GM19043 (cell line): ENCODE measurements around the gene ERP44.
"Not testable (repeated sequence)": the region's sequence is repeated elsewhere in the genome, so short reads cannot be mapped to it uniquely, and the experiment has no call there.

Experiments
- ATAC-seq: cut with Tn5 transposase; IDR thresholded peaks from one replicate; pipeline ENCODE4 v1.9.1; 2021; ENCODE audit warnings: low read depth; ENCODE audit not compliant: unreplicated experiment

Gene ERP44

DNA sequence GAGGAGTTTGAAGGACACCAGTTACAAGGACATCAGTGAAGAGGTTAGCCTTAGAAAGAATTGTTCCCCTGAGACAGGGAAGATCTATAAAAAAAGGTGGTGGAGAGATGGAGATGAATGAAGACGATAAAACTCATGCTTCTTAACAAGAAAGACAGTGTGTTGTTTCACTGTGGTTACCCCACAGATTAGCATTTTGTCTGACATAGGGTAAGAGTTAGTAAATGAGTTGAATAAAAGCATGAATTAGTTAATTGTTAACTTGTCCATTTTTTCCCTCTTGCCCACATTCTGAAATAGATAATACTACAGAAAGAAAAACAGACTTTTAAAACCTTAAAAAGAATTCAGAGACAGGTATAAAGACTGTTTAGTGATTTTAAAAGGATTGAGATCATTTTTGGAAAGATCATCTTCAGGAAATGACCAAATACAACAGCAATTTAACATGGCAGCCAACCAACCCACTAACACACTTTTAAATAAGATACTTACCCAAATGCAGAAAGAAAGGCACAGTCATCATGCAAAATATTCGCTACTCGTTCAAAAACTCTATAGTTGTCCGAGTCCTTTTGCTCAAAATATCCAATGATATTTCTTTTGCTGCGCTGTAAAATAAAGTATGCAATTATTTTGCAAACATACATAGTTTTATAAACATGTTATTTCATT lies 78.5 kb downstream of the ERP44 start:
- ATAC-seq, result no peak

DNA sequence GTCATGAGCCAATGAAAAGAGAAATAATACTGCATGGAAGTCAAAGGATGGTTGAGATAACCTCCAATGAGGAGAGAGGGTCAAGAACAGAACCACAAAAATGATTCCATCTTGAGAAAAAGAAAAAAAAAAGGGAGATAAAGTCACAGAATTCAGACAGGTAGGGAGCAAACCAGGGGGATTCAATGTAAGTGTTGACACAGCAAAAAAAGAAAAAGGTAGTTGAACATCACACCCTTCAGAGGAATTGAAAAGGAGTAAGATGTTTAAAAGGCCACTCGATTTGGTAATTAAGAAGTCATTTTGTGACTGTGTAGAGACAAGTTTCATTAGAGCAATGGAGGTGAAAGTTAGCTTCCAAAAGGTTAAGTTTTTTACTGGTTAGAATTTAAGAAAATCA lies 79.3 kb downstream of the ERP44 start:
- ATAC-seq, result no peak

DNA sequence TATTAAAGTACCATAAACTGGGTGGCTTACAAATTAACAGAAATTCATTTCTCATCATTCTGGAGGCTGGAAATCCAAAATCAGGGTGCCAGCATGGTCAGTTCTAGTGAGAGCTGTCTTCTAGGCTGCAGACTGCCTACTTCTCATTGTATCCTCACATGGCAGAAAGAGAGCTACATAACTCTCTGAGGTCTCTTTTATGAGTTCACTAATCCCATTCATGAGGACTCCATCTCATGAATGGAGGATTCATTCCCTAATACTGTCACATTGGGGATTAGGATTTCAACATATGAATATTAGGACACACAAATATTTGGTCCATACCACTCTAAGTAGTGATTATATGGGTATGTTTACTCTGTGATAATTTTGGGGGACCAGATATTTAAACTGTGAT lies 84.0 kb downstream of the ERP44 start:
- ATAC-seq, result no peak

DNA sequence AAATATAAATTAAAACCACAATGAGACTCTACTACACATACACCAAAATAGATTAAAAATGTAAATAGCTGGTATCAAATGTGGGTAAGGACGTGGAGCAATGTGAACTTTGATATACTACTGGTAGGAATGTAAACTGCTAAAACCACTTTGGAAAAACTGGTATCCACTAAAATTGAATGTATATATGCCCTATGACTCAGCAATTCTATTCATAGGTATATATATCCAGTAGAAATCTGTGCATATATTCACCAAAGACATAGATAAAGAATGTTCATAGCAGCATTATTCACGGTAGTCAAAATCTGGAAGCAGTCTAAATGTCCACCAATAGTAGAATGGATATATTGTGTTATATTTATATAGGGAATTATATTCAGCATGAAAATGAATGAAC lies 85.2 kb downstream of the ERP44 start:
- ATAC-seq, result no peak

DNA sequence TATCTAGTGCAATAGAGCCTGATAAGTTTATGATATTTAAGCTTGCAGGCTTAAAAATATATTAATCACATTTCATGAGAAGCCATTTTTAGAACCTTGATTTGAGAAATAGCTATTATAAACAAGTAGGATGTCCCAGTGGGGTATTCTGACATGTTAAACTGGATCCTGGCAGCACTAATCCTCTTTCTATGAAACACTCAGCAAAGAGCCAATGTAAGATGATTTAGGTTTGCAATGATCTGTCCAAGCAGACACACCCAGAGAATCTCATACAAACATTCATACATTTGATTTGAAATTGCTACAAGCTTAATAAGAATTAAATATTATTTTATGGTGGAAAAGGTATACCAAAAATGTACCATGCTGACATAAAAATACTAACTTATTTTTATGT lies 86.5 kb downstream of the ERP44 start:
- ATAC-seq, result no peak

DNA sequence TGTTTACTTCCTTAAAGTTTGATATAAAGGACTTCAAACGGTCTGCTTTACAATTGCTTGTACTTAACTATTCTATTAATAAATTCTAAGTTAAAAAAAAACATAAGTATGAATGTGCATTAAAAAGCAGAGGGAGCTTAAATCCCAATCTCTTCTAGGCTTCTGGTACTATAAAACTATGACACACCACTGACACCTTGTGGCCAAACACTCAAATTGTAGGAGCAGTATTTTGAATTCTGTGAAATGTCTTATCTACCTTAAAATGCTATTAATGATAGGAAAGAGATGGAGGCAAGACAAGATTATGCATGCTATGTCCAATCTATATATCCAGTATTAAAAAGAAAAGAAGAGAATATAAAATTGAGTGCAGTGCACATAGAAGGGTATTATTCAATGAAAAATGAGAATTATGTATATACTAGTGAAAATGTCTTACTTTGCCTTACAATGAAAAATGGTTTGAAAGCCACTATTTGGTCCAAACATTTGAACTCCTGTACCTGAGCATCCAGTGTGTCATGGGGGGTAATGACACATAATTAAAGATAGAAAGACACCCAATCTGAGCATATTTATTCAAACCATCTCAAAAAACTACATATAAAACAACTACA lies 87.6 kb downstream of the ERP44 start:
- no peak for ATAC-seq

DNA sequence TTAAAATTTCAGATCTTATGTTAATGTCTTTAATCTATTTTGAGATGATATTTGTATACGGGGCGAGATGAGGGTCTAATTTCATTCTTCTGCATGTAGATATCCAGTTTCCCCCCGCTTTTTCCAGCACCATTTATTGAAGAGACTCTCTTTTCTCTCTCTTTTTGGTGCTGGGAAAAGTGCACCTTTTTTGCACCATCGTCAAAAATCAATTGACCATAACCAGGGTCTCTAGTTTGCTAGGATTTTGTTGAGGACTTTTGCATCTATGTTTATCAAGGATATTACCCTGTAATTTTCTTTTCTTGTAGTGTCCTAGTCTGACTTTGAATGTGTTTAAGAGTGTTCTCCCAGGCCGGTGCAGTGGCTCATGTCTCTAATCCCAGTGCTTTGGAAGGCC lies 99.0 kb downstream of the ERP44 start:
- no peak for ATAC-seq

DNA sequence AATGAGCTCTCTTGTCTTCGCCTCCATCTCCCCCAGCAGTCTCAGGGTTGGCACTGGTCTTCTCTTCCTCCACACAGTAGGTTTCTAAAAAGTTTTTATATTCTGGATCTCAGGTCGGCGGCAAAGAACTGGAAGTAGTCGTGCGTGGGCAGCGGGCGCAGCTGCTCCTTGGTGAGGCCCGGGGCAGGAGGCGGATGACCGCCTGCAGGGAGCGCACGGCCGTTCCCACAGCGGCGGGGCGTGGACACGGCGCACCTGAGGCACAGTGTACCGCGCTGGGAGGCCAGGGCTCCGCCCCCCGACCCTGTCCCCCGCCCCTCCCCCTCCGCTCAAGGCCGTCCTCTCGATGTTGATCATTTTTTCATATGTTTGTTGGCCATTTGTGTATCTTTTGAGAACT lies 99.9 kb downstream of the ERP44 start:
- no peak for ATAC-seq

DNA sequence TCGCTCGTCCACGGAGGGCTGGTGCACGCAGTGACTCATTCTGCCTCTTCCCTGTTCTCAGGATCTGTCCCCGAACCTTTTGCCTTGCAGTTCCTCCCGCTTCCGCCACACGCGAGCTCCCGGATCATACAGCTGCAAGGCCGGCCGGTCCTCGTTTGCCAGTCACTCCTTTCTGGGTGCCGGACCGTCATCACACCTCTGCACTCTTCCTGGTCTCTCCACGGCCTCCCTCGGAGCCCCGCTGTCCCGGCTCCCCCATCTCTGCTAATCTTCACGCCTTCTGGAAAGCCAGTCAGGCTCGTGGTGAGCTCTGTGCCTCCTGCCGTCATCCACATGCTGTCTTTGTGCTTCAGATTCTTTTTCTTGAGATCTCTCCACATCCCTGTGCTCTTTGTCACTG lies 100.5 kb downstream of the ERP44 start:
- no peak for ATAC-seq

DNA sequence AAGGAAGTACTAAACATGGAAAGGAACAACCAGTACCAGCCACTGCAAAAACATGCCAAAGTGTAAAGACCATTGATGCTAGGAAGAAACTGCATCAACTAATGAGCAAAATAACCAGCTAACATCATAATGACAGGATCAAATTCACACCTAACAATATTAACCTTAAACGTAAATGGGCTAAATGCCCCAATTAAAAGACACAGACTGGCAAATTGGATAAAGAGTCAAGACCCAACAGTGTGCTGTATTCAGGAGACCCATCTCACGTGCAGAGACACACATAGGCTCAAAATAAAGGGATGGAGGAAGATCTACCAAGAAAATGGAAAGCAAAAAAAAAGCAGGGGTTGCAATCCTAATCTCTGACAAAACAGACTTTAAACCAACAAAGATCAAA lies 108.3 kb downstream of the ERP44 start:
- ATAC-seq, result not testable (repeated sequence)

DNA sequence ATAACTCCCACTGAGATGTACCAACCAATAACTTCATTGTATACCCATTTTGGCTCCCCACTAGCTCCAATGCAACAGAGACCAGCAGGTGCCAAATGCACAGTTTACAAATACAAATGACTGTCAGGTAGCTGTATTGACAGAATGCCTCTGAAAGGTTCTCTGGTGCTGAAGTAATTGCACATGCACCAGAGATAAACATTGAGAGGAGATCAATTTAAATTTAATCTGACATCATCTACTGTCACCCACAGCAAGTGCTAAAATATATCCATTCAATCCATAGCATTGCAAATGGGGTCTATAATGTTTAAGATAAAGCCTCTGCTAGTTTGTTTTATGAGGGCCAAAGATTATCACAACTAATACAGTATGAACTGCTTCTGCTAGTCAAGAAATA lies 112.2 kb downstream of the ERP44 start:
- ATAC-seq, result no peak

DNA sequence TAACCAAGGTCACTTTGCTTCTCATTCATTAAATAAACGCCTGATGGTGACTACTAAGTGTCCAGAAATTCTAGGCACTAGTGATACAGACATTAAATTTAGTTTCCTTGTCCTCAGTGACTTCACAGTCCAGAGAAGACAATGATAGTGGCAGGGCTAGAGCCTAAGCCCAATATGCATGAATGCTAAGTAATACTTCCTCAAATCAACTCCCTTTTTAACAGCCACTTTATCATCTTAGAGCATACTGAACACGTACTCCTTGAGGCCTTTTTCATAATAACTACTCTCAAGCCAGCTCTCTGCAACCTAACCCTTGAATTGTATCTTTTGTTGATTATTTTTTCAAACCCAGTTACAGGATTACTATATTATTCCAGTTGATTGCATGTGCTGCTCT lies 118.2 kb downstream of the ERP44 start:
- ATAC-seq, result no peak

DNA sequence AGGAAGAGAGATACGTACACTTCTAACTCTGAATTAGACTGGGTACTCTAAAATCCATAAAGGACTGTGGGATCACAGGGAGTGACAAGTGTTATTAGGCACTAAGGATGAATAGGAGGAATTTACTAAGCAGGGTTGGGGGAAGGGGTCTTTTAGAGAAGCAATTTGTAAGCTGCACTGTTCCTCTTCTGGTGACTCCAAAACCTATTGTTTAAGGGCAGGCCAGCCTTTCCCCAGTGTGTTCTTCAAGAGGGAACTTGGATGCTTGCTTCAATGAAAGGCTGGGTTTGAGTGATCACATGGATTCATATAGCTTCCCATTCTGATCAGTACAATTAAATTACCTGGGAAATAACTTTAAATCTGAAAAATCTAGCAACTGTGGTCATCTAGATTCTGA lies 120.6 kb downstream of the ERP44 start:
- no peak for ATAC-seq

DNA sequence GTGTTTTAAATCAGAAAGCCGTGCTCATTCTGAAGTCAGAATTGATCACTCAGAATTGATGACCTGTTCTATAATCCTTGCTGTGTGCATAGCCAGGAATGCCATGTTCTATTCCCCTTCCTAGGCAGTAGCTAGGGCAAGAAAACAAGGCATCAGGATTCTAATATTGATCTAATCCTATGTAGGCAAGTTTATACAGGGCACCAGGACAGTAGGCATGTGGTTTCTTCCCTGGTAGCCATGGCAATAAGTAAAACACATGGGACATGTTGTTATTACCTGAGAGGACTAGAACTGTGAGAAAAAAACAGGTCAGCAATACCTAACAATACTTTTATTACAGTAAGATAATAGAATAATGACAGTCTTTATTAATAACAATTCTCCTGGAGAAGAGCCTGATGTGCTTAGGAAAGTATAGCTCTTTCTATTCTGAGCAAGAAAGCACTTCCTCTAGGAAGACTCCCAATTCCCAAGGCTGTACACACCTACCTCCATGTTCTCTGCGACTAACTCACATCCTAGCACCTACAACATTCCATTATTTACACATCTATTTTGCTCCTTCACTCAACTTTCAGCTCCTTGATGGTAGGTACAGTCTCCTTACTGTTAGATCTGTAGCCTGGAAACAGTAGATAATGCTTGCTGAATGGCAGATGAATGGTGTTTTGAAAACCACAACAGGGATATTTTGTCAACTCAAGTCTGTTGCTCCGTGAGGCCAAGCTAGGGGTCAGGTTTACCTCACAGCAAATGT lies 121.6 kb downstream of the ERP44 start:
- no peak for ATAC-seq

DNA sequence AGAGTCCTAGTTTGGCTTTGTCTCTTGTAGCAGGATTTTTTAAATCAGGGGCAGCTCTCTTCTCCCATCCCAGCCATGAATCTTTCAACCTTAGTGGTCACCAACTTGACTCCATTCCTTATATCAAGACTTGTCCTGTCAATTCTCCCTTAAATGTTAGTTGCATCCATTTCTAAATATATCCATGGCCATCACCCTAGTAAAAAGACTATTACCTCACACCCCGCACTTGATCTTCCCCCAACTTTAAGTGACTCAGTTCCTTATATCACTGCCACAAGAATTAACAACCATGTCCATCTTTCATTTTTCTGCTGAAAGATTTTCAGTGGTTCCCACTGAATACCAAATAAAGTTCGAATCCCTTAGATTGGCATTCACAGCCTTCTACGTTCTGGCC lies 125.3 kb downstream of the ERP44 start:
- no peak for ATAC-seq

DNA sequence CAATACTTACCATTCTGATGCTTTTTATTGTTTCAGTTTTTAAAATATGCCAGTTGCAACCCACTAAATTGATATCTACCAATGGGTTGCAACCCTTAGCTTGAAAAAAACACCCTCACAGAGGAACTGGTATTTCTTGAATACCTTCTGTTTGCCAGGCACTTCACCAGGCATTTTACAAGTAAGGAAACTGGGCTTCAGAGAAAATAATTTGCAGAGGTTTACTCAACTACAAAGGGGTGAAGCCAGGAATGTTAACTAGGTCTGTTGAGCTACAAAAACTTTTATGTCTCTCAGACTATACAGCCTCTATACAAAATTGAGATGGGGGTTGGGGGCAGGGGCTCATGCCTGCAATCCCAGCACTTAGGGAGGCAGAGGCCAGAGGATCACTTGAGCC lies 127.4 kb downstream of the ERP44 start:
- no peak for ATAC-seq

DNA sequence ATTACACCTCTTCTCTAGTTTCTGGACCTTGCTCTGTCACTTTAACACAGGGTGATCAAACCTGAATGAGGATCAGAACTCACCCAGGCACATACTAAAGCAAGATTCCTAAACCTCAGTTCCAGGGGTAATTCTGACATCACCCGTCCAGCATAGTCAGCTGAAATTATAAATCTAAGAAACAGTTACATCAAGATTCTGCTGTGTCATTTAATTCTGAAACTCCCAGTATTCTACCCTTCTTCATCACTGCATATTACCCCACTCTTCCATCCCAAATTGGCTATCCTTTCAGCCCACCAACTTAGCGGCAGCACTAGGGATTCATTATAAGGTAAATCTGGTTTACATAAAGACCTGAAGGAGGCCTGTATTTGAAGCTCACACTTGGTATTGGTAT lies 128.3 kb downstream of the ERP44 start:
- ATAC-seq, result no peak

DNA sequence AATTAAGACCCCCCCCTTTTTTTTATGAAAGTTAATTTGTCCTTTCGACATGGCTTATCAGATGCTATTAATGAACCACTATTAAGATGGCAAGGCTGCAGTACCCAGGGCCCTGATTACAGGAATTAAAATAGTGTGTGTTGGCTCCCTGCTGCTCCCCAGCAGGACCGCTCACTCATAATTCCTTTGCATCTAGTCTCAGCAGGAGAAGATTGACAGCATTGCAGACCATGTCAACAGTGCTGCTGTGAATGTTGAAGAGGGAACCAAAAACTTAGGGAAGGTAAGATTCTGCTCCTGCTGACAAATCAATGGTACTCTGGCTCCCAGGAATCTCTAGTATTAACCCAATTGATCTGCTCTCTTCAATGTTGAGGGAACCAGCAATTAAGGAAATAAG lies 131.3 kb downstream of the ERP44 start:
- ATAC-seq, result no peak

DNA sequence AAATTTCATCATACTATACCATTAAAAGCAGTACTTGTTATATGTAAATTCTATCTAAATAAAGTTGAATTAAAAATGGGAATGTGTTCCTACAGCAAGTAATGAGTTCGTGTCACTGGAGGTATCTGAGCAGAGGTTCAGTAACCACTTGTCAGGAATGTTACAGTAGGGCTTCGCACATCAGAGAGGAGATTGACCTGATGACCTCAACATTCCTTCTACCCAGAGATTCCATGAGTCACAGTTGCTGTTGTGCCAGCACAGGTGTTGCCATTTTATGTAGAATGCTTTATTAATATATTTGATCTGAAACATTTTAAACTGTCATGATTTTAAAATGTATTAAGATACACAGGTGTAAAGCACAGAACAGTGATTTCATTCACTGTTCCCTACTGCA lies 132.1 kb downstream of the ERP44 start:
- ATAC-seq, result no peak

DNA sequence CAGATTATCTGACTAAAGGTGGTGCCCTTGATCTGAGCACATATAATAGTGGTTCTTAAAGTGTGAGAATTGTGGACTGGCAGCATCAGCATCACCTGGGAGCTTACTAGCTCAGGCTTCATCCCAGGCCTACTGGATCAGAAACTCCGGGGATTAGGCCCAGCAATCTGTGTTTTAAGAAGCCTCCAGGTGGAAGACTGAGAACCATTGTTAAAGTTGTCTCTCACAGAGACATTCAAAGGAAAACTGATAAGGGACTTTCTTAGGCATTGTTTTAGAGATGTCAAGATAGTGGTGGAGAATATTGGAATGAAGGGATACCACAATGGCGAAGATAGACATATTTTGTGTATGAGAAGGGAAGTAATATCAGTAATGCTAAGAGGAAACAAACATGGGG lies 132.8 kb downstream of the ERP44 start:
- ATAC-seq, result no peak

DNA sequence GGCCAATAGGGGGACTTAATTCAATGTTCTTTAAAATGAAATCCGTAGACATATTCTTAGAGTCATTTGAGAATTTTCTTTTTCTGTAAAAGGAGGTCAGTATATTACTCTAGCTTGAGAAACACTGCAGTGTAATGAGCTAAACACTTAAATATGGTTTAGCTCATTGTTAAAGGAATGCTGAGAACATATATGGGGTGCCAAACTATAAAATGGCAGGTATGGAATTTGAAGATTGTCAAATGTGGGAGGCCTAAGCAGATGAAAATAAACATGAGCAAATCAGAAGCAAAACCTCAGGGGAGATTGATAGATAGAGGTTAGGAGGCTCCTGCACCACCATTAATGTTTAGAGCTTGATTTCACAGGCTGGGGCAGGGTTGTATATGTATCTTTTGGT lies 134.5 kb downstream of the ERP44 start:
- ATAC-seq, result no peak

DNA sequence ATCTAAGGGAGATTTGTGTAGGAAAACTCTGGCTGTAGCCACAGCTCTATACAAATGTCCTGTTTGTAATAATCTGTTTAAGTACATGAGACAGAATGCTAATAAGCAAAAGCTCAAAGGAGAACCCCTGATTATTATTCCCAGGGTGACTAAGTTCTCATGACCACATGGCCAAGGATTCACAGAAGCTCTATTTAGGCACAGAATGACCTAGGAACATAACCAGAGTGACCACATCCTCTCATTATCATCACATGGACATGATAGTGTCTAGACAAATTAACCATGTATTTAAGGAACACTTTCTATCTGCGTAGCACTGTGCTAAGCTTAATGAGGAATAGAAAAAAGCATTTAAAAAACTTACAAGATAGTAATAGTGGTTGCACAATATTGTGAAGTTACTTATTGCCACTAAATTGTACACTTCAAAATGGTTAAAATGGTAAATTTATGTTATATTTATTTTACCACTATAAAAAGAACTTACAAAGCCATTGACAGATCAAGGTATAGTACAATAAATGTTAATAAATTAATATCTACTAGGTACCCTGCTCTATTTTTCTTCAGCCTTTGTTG lies 136.0 kb downstream of the ERP44 start:
- no peak for ATAC-seq
